Heart left ventricle (tissue), 16 donors: Measurements from ENCODE around the gene TMEM62. TPM values are rescaled to one million over a fixed set of nuclear protein-coding genes. Genes with fewer than 3 reads are reported as not detected.
"Not testable (repeated sequence)": the region's sequence is repeated elsewhere in the genome, so short reads cannot be mapped to it uniquely, and the experiment has no call there.

Experiments
- ATAC-seq, 4 donors: fragments of 200-7000 bp; cut with Tn5 transposase; one replicate each; pipeline ENCODE4 v1.9.1; 2020 to 2022; ENCODE audit warnings: moderate library complexity in 4 of 4, mild to moderate bottlenecking in 3 of 4, moderate number of reproducible peaks in 1 of 4
- DNase-seq, 5 donors: peaks; one replicate each; pipeline ENCODE4 v3.0.0-alpha.2; 2020
- H3K27ac ChIP-seq, 12 donors: fragments of 200-600 bp; sonication (generic) in 4 of 12; one replicate each; pipeline versions ENCODE4 v1.5.0 to v1.8.0; 2016 to 2022; ENCODE audit warnings: mild to moderate bottlenecking in 2 of 12
- H3K27me3 ChIP-seq, 9 donors: fragments of 200-600 bp; sonication (generic) in 2 of 9; one replicate each; pipeline versions ENCODE4 v1.5.1 to v1.8.0; 2016 to 2022; ENCODE audit warnings: mild to moderate bottlenecking in 3 of 9
- H3K36me3 ChIP-seq, 9 donors: fragments of 200-600 bp; sonication (generic) in 2 of 9; one replicate each; pipeline versions ENCODE4 v1.5.0 to v1.8.0; 2018 to 2022; ENCODE audit warnings: mild to moderate bottlenecking in 2 of 9
- H3K4me1 ChIP-seq, 12 donors: fragments of 200-600 bp; sonication (generic) in 4 of 12; one replicate each; pipeline versions ENCODE4 v1.5.0 to v1.8.0; 2016 to 2022; ENCODE audit warnings: mild to moderate bottlenecking in 3 of 12
- H3K4me3 ChIP-seq, 12 donors: fragments of 200-600 bp; sonication (generic) in 4 of 12; one replicate each; pipeline versions ENCODE4 v1.5.0 to v1.8.0; 2017 to 2022; ENCODE audit warnings: mild to moderate bottlenecking in 9 of 12, moderate library complexity in 4 of 12
- H3K9me3 ChIP-seq, 12 donors: fragments of 200-600 bp; sonication (generic) in 4 of 12; one replicate each; pipeline versions ENCODE4 v1.5.0 to v1.8.0; 2016 to 2022; ENCODE audit warnings: mild to moderate bottlenecking in 1 of 12
- POLR2A ChIP-seq, 2 donors: fragments of 450-650 bp; IDR thresholded peaks; one replicate each; pipeline ENCODE4 v1.6.1; 2017; ENCODE audit warnings: antibody characterized with exemption in 2 of 2, mild to moderate bottlenecking in 2 of 2, moderate library complexity in 2 of 2
- WGBS, 4 donors: extraction: QIAGEN DNeasy Blood & Tissue Kit in 2 of 4; methylation state at CpG; one replicate each; pipeline versions ENCODE4 v1.1.5 to v1.1.7; 2013 to 2018; 5-methylcytosine and 5-hydroxymethylcytosine counted together
- intact Hi-C, 10 donors: fragments of 100-400 bp; cut with DNase I; formaldehyde crosslinking; loops; one replicate each; pipeline versions ENCODE4 v1.11.1 to v1.14.2; 2022
- polyA plus RNA-seq, 2 donors: library from polyadenylated mRNA; stranded (reverse); fragments of 200-250 nt; gene quantifications; one replicate each; pipeline ENCODE4 v1.2.3, GENCODE V29; 2013
- total RNA-seq, 9 donors: library from RNA; depleted of rRNA in 2 of 9; stranded (reverse); fragments of >200 nt in 2 of 9; fragmentation: NEBNext Ultra II Directional in 3 of 9; extraction: Animal tissue kit (Norgen Biotek cat#: 25700) in 3 of 9; gene quantifications; one replicate each; pipeline versions ENCODE4 v1.1.0 to v1.2.4, GENCODE V29; 2016 to 2023
- TF ChIP-seq, protein P1 (sequence below), 12 donors: fragments of 200-600 bp; sonication (generic) in 4 of 12; IDR thresholded peaks; one replicate each; pipeline versions ENCODE4 v1.5.0 to v1.8.0; 2018 to 2022; ENCODE audit warnings: antibody characterized with exemption in 12 of 12, mild to moderate bottlenecking in 5 of 12
- donor health status: ischemic (EF 13 %, LVEDD 7.1; RV severe dilation, severe dysfunction).
- donor health status: healthy with polysubstance abuse.
- donor health status: DM: no; HTN: yes; CAD: no.
- donor health status: DM: no; HTN: no; CAD: no.
- donor health status: ischemic (EF 25% LVEDD 6.9; RV normal size, moderate dysfunction).
- donor health status: ischemic (EF 25% LVEDD 5.7; RV mildly dilated, moderate dysfunction).
- donor health status: healthy.
- donor health status: DM: yes; HTN: yes; CAD: no.
- donor health status: ischemic (EF 35%, LVEDD 5.7; RV mildly dilated, moderate dysfunction).
- donor health status: nonischemic (EF 11% LVEDD 7.7; RV severe dilation, severe dysfunction).
- donor health status: DM: yes; HTN: yes; CAD: no.
- donor health status: PGD.
- donor health status: ischemic (EF 29% LVEDD 5.4; RV normal size, mild dysfunction).
- donor health status: nonischemic (EF 23%, LVEDD 6.1; RV moderate dilation, normal function).

The TMEM62 gene
- total and polyA plus RNA-seq, 11 donors = 8.2 to 18.5 (median 12.8) TPM

DNA sequence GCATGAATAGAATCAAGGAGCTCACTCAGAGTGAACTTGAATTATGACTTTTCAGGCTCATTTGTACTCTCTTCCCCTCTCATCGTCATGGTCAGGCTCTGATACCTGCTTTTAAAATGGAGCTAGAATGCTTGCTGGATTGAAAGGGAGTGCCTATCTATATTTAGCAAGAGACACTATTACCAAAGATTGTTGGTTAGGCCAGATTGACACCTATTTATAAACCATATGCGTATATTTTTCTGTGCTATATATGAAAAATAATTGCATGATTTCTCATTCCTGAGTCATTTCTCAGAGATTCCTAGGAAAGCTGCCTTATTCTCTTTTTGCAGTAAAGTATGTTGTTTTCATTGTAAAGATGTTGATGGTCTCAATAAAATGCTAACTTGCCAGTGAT lies 61.4 kb downstream of the TMEM62 start:
- H3K4me3 ChIP-seq = no peak overlapping the region
- peak overlapping the region in 9 of 12 donors; percentile 5 to 74 (median 54) for H3K27ac ChIP-seq
- peaks cover 0 to 89% (median 78%) of the 10 kb centered on the region in 9 donors for H3K36me3 ChIP-seq
- H3K4me1 ChIP-seq = peaks cover 0 to 34% (median 9%) of the 10 kb centered on the region in 12 donors
- H3K27me3 ChIP-seq = no peaks in the 10 kb centered on the region
- peaks cover 0 to 10% (median 0%) of the 10 kb centered on the region in 12 donors for H3K9me3 ChIP-seq
- ATAC-seq (peak in 2 of 4 donors; percentile 42), DNase-seq (no peak)
- TF ChIP-seq, protein P1, sequence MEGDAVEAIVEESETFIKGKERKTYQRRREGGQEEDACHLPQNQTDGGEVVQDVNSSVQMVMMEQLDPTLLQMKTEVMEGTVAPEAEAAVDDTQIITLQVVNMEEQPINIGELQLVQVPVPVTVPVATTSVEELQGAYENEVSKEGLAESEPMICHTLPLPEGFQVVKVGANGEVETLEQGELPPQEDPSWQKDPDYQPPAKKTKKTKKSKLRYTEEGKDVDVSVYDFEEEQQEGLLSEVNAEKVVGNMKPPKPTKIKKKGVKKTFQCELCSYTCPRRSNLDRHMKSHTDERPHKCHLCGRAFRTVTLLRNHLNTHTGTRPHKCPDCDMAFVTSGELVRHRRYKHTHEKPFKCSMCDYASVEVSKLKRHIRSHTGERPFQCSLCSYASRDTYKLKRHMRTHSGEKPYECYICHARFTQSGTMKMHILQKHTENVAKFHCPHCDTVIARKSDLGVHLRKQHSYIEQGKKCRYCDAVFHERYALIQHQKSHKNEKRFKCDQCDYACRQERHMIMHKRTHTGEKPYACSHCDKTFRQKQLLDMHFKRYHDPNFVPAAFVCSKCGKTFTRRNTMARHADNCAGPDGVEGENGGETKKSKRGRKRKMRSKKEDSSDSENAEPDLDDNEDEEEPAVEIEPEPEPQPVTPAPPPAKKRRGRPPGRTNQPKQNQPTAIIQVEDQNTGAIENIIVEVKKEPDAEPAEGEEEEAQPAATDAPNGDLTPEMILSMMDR (IDR thresholded peaks at IDR 0.05) = no peak
- no peak for TF ChIP-seq POLR2A (IDR thresholded peaks at IDR 0.05)
- intact Hi-C loops = loop anchor here in 1 of 10 donors (5.0 kb wide), 1 partner anchor 52 kb away; no protein-coding TSS in a partner anchor
- WGBS, 4 donors = 47 to 56% (median 51%) methylated on average over 2 of the region's 2 CpGs

DNA sequence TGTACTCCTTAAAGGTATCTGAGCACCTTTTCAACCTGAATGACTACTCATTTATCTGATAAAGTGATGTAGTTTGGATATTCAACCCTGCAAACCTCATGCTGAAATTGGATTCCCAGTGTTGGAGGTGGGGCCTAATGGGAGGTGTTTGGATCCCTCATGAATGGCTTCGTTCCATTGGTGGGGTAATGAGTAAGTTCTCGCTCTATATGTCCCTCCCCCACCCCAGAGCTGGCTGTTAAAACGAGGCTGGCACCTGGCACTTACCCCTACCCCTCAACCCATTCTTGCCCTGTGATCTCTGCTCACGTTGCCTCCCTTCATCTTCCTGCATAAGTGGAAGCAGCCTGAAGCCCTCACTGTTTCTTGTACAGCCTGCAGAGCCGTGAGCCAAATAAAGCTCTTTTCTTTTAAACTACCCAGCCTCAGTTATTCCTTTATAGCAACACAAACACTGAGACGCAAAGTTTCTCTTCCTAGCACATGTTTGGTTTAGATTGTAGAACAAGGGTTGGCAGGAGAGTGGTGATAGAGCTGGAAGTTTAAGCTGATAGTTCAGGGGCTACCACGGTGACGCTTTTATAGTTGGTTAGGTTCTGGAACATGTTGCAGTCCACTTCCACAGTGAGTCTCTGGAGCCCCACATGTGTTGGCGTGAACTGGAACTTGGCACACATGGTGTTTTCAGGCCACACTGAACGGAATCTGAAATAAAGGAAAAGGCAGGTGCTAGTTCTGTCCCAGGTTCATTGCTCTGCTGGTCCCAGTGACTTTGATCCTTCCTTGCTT lies 63.6 kb downstream of the TMEM62 start:
- WGBS, 4 donors = 59 to 72% (median 65%) methylated on average over 10 of the region's 10 CpGs
- TF ChIP-seq POLR2A (IDR thresholded peaks at IDR 0.05) = no peak
- TF ChIP-seq, protein P1 (IDR thresholded peaks at IDR 0.05) = no peak
- Histone ChIP-seq H3K4me3 (no peak overlapping the region), H3K27me3 (no peaks in the 10 kb centered on the region), H3K9me3 (peaks cover 0 to 10% (median 0%) of the 10 kb centered on the region in 12 donors), H3K36me3 (peaks cover 0 to 67% (median 57%) of the 10 kb centered on the region in 9 donors), H3K27ac (peak overlapping the region in 3 of 12 donors; percentile 28 to 44 (median 43)), H3K4me1 (peaks cover 0 to 24% (median 0%) of the 10 kb centered on the region in 12 donors)
- DNase-seq (no peak), ATAC-seq (peak; percentile 41 to 61 (median 57))
- intact Hi-C loops = no loop called here

DNA sequence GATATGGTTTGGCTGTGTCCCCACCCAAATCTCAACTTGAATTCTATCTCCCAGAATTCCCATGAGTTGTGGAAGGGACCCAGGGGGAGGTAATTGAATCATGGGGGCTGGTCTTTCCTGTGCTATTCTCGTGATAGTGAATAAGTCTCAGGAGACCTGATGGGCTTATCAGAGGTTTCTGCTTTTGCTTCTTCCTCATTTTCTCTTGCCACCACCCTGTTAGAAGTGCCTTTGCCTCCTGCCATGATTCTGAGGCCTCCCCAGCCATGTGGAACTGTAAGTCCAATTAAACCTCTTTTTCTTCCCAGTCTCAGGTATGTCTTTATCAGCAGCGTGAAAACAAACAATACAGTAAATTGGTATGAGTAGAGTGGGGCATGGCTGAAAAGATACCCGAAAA lies 64.4 kb downstream of the TMEM62 start:
- H3K36me3 ChIP-seq = peaks cover 0 to 59% (median 49%) of the 10 kb centered on the region in 9 donors
- intact Hi-C loops, DNase-seq, ATAC-seq, H3K27me3 ChIP-seq, H3K27ac ChIP-seq, H3K4me3 ChIP-seq, H3K9me3 ChIP-seq: not testable (repeated sequence)
- peaks cover 0 to 24% (median 0%) of the 10 kb centered on the region in 12 donors for H3K4me1 ChIP-seq
- 75 to 86% (median 80%) methylated on average over 3 of the region's 3 CpGs for WGBS, 4 donors

DNA sequence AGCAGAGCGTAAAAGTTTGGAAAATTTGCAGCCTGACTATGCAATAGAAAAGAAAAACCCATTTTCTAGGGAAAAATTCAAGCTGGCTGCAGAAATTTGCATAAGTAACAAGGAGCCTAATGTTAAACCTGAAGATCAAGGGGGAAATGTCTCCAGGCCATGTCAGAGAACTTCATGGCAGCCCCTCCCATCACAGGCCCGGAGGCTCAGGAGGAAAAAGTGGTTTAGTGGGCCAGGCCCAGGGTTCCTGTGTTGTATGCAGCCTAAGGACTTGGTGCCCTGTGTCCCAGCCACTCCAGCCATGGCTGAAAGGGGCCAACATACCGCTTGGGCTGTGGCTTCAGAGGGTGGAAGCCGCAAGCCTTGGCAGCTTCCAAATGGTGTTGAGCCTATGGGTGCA lies 65.2 kb downstream of the TMEM62 start:
- H3K4me3 ChIP-seq, ATAC-seq, H3K9me3 ChIP-seq, DNase-seq, H3K27me3 ChIP-seq, H3K27ac ChIP-seq, intact Hi-C loops: not testable (repeated sequence)
- H3K36me3 ChIP-seq = peaks cover 0 to 51% (median 41%) of the 10 kb centered on the region in 9 donors
- H3K4me1 ChIP-seq = peaks cover 0 to 20% (median 0%) of the 10 kb centered on the region in 12 donors
- WGBS, 4 donors = 97 to 98% (median 97%) methylated on average over 4 of the region's 4 CpGs

DNA sequence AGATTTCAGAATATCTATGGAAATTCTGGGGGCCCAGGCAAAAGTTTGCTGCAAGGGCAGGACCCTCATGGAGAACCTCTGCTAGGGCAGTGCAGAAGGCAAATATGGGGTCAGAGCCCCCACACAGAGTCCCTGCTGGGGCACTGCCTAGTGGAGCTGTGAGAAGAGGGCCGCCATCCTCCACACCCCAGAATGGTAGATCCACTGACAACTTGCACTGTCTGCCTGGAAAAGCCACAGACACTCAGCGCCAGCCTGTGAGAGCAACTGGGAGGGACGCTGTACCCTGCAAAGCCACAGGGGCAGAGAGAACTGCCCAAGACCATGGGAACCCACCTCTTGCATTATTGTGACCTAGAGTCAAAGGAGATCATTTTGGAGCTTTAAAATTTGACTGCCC lies 65.6 kb downstream of the TMEM62 start:
- H3K27ac ChIP-seq = no peak overlapping the region
- peaks cover 0 to 47% (median 36%) of the 10 kb centered on the region in 9 donors for H3K36me3 ChIP-seq
- no peaks in the 10 kb centered on the region for H3K27me3 ChIP-seq
- H3K4me1 ChIP-seq = peaks cover 0 to 19% (median under 1%) of the 10 kb centered on the region in 12 donors
- TF ChIP-seq POLR2A (IDR thresholded peaks at IDR 0.05) = no peak
- TF ChIP-seq, protein P1 (IDR thresholded peaks at IDR 0.05) = no peak
- H3K9me3 ChIP-seq = peaks cover 0 to 10% (median 0%) of the 10 kb centered on the region in 12 donors
- intact Hi-C loops = no loop called here
- WGBS, 4 donors = 95 to 100% (median 97%) methylated on average over 3 of the region's 3 CpGs
- no peak for DNase-seq
- no peak overlapping the region for H3K4me3 ChIP-seq
- ATAC-seq = no peak
